NB4 (cell line): Measurements from ENCODE around the gene ENPEP.
A peak's percentile ranks its signal among the peaks of the same experiment; 100 is the strongest.

Experiments used
- DNase-seq: peaks from one replicate; pipeline ENCODE4 v3.0.0; 2010; ENCODE audit warnings: low read depth
- H3K4me3 ChIP-seq: one replicate; pipeline ENCODE4 v1.5.1; 2011; ENCODE audit warnings: mild to moderate bottlenecking, low read depth, low read length, moderate library complexity
- CTCF ChIP-seq: IDR thresholded peaks from one replicate; pipeline ENCODE4 v1.5.1; 2012; ENCODE audit warnings: low read depth, low read length
- MAX ChIP-seq: IDR thresholded peaks from 2 replicates; pipeline ENCODE4 v1.6.1; 2011; ENCODE audit warnings: low read depth, low read length
- MYC ChIP-seq: IDR thresholded peaks from 2 replicates; pipeline ENCODE4 v1.6.1; 2011; ENCODE audit warnings: low read depth, low read length
- POLR2A ChIP-seq: IDR thresholded peaks from 2 replicates; pipeline ENCODE4 v1.6.1; 2011; ENCODE audit warnings: mild to moderate bottlenecking; ENCODE audit not compliant: insufficient read length; ENCODE audit errors: extremely low read depth

The ENPEP gene

GRCh38 chr4:110586131-110586850, 110.3 kb downstream of the ENPEP start:
- peak; percentile 17 for TF ChIP-seq CTCF
- no peak for TF ChIP-seq MAX
- DNase-seq = peak; percentile 17
- H3K4me3 ChIP-seq = no peak overlapping the region

- no peak for DNase-seq
- H3K4me3 ChIP-seq = no peak overlapping the region
- TF ChIP-seq CTCF (no peak), MAX (no peak), MYC (no peak), POLR2A (no peak)
Measured at GRCh38 chr4:110587666-110588285, 111.8 kb downstream of the ENPEP start.

- DNase-seq = no peak
- TF ChIP-seq POLR2A (no peak), MYC (no peak), MAX (no peak), CTCF (no peak)
- no peak overlapping the region for H3K4me3 ChIP-seq
Measured at GRCh38 chr4:110589297-110589696, 113.3 kb downstream of the ENPEP start.

- TF ChIP-seq MYC (no peak), MAX (no peak), POLR2A (no peak), CTCF (no peak)
- DNase-seq = no peak
- no peak overlapping the region for H3K4me3 ChIP-seq
Measured at GRCh38 chr4:110595583-110595982, 119.6 kb downstream of the ENPEP start.

GRCh38 chr4:110596431-110596830, 120.5 kb downstream of the ENPEP start:
- H3K4me3 ChIP-seq = no peak overlapping the region
- DNase-seq = no peak
- TF ChIP-seq MYC = no peak

- no peak for DNase-seq
- TF ChIP-seq MAX = no peak
- no peak for TF ChIP-seq CTCF
- TF ChIP-seq MYC = no peak
- TF ChIP-seq POLR2A = no peak
- H3K4me3 ChIP-seq = no peak overlapping the region
Measured at GRCh38 chr4:110597582-110597981, 121.6 kb downstream of the ENPEP start.
